Cardiac muscle cell (in vitro differentiated cells and primary cell): ENCODE measurements around the gene TRAF4. TPM values are rescaled to one million over a fixed set of nuclear protein-coding genes. Genes with fewer than 3 reads are reported as not detected.
"Not testable (repeated sequence)": the region's sequence is repeated elsewhere in the genome, so short reads cannot be mapped to it uniquely, and the experiment has no call there.

Experiments
- DNase-seq, 2 donors: peaks; one replicate each; pipeline versions ENCODE4 v3.0.0 to v3.0.0-alpha.2; 2010 to 2017; ENCODE audit warnings: low read depth in 1 of 2, low spot score in 1 of 2
- H3K27ac ChIP-seq: fragments of 200-600 bp; sonication (generic); 2 replicates; pipeline ENCODE4 v1.5.1; 2016
- H3K27me3 ChIP-seq: fragments of 200-600 bp; sonication (generic); 2 replicates; pipeline ENCODE4 v1.6.0; 2016; ENCODE audit warnings: control low read depth
- H3K36me3 ChIP-seq: fragments of 200-600 bp; sonication (generic); 2 replicates; pipeline ENCODE4 v1.5.1; 2016; ENCODE audit warnings: control low read depth
- H3K4me1 ChIP-seq: fragments of 200-600 bp; sonication (generic); 2 replicates; pipeline ENCODE4 v1.8.1; 2017; ENCODE audit warnings: low read depth, mild to moderate bottlenecking, mixed run types
- H3K4me3 ChIP-seq: fragments of 200-600 bp; sonication (generic); 2 replicates; pipeline ENCODE4 v1.5.1; 2016; ENCODE audit warnings: mild to moderate bottlenecking
- H3K9me3 ChIP-seq: fragments of 200-600 bp; sonication (generic); 2 replicates; pipeline ENCODE4 v1.5.1; 2017; ENCODE audit warnings: low read depth, mild to moderate bottlenecking, control low read depth
- CTCF ChIP-seq: IDR thresholded peaks from 2 replicates; pipeline ENCODE4 v1.5.1; 2012; ENCODE audit warnings: low read depth, mild to moderate bottlenecking, low read length
- polyA plus RNA-seq: library from polyadenylated mRNA; unstranded; fragments of >200 nt; fragmentation: Nextera tagmentation; extraction: Ambion mirVana; gene quantifications from 2 replicates; pipeline ENCODE4 v1.2.1, GENCODE V29; 2016
- total RNA-seq: library from RNA; depleted of rRNA; stranded (reverse); fragments of >200 nt; gene quantifications from 2 replicates; pipeline ENCODE4 v1.2.3, GENCODE V29; 2016

TRAF4 gene
- total and polyA plus RNA-seq, 2 experiments from 2014 or later = 27.2 to 53.8 TPM

- DNase-seq = peak; percentile 94 to 97
- H3K4me1 ChIP-seq = peaks cover 21% of the 10 kb centered on the region
- no peaks in the 10 kb centered on the region for H3K9me3 ChIP-seq
- peak; percentile 26 for TF ChIP-seq CTCF
- H3K27me3 ChIP-seq = no peaks in the 10 kb centered on the region
- H3K27ac ChIP-seq = peak within 1 kb of the TSS; percentile 90
- H3K4me3 ChIP-seq = peak within 1 kb of the TSS; percentile 50
- peaks cover 24% of the 10 kb centered on the region for H3K36me3 ChIP-seq
Observed at GRCh38 chr17:28717578-28718332, 26.1 kb upstream of the TRAF4 start, which contains the start of gene RAB34. Gene RAB34, minus strand, starts transcription at chr17:28717868. Its CDS starts 602 bp downstream, at chr17:28717266.

GRCh38 chr17:28718333-28719020 is 25.3 kb upstream of the TRAF4 start:
- Histone ChIP-seq H3K27ac (peak overlapping the region; percentile 90), H3K4me1 (peaks cover 21% of the 10 kb centered on the region), H3K9me3 (no peaks in the 10 kb centered on the region), H3K27me3 (no peaks in the 10 kb centered on the region), H3K36me3 (peaks cover 28% of the 10 kb centered on the region), H3K4me3 (peak overlapping the region; percentile 50)
- no peak for TF ChIP-seq CTCF
- DNase-seq = peak; percentile 61 to 67

GRCh38 chr17:28719021-28719433 is 24.8 kb upstream of the TRAF4 start:
- H3K9me3 ChIP-seq = no peaks in the 10 kb centered on the region
- H3K4me3 ChIP-seq = peak overlapping the region; percentile 88
- peaks cover 29% of the 10 kb centered on the region for H3K36me3 ChIP-seq
- peak overlapping the region; percentile 90 for H3K27ac ChIP-seq
- no peak for DNase-seq
- H3K4me1 ChIP-seq = peaks cover 21% of the 10 kb centered on the region
- no peaks in the 10 kb centered on the region for H3K27me3 ChIP-seq
- TF ChIP-seq CTCF = no peak

GRCh38 chr17:28720247-28720996 is 23.4 kb upstream of the TRAF4 start:
- Histone ChIP-seq H3K27ac (peak overlapping the region; percentile 90), H3K4me1 (peaks cover 21% of the 10 kb centered on the region), H3K9me3 (no peaks in the 10 kb centered on the region), H3K27me3 (no peaks in the 10 kb centered on the region), H3K36me3 (peaks cover 21% of the 10 kb centered on the region), H3K4me3 (peak overlapping the region; percentile 88)
- DNase-seq = no peak
- TF ChIP-seq CTCF = peak; percentile 12

GRCh38 chr17:28720997-28721329 is 22.8 kb upstream of the TRAF4 start:
- peaks cover 21% of the 10 kb centered on the region for H3K36me3 ChIP-seq
- not testable (repeated sequence) for H3K27me3 ChIP-seq, H3K27ac ChIP-seq, H3K9me3 ChIP-seq, DNase-seq
- peaks cover 21% of the 10 kb centered on the region for H3K4me1 ChIP-seq
- H3K4me3 ChIP-seq = peak overlapping the region; percentile 88
